Fibroblast of lung (primary cell): ENCODE data around the gene ITFG1.

Experiments used
- CTCF ChIP-seq, 2 donors: IDR thresholded peaks in 1 of 2; conservative IDR thresholded peaks in 1 of 2; 1 replicate in 1 of 2; 2 replicates in 1 of 2; pipeline ENCODE4 v1.5.1; 2011 to 2012; ENCODE audit warnings: low read length in 2 of 2, control low read depth in 1 of 2, inconsistent platforms in 1 of 2, low read depth in 1 of 2, mild to moderate bottlenecking in 1 of 2
- EZH2 ChIP-seq: IDR thresholded peaks from 2 replicates; pipeline ENCODE4 v1.5.1; 2012; ENCODE audit warnings: low read length, control low read depth, mild to moderate bottlenecking; ENCODE audit errors: missing control alignments

- TF ChIP-seq CTCF (conservative IDR thresholded peaks at IDR 0.05 in 1 of 2, IDR thresholded peaks at IDR 0.05 in 1 of 2; ENCODE audit: low read depth in 1 of 2, low read length in 2 of 2), result no peak
- no peak for TF ChIP-seq EZH2
These were observed 263.2 kb downstream of the ITFG1 start for GRCh38 chr16:47197536-47198179.
